HG03139 (cell line): ENCODE measurements around the gene UBE2D2.

Source experiments
- ATAC-seq: cut with Tn5 transposase; IDR thresholded peaks from one replicate; pipeline ENCODE4 v1.9.1; 2021; ENCODE audit not compliant: unreplicated experiment

The UBE2D2 gene

DNA sequence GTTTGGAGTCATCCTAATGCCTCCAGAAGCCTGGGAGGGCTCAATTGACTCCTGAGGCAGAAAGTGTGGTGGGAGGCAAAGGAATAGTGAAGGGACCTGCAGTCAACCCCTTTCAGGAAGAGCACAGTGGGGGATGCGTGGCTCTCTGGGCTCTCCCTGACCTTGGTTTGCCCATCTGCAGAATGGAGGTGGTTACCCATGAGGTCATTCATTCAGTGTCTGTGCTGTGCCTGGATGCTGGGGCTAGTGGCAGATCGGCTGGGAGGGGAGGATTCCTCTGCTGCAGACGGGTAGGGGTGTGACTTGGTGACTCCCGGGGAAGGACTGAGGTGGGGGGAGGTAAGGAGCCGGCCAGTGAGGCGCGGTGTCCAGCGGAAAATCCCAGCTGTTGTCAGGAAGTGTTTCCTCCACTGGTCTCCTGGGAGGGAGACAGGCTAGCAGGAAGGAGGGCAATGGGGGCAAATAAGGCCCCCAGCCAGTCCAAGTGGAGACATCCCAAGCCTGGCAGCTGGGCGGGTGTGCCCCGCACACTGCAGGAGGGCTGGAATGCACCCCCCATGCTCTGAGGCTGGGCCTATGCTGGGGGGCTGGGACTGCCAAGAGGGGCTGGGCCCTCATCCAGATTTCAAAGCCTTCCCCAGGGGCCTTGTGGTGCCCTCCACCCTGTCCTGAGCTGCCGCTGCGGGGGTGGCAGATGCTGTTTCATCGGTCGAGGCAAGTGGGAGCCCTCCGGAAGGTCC, 98.0 kb downstream of the UBE2D2 start:
- no peak for ATAC-seq

DNA sequence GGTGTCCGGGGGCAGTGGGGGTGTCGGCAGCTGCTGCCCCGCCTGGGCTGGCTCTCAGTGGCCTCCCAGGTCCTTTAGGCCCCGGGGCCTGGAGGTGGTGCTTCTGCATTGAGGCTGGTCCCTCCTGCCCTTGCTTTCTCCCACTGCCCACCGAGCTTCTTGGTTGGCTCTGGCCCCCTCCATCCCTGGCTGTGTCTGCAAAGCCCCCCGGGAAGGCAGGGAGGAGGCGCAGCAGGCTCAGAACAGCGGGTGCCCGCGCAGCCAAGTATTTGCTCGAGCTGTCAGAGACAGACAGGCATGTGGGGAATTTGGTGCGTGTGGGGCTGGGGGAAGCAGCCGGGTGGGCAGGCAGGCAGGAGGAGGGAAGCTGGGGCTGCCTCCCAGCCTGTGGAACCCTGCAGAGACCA, 98.6 kb downstream of the UBE2D2 start:
- ATAC-seq, result no peak

DNA sequence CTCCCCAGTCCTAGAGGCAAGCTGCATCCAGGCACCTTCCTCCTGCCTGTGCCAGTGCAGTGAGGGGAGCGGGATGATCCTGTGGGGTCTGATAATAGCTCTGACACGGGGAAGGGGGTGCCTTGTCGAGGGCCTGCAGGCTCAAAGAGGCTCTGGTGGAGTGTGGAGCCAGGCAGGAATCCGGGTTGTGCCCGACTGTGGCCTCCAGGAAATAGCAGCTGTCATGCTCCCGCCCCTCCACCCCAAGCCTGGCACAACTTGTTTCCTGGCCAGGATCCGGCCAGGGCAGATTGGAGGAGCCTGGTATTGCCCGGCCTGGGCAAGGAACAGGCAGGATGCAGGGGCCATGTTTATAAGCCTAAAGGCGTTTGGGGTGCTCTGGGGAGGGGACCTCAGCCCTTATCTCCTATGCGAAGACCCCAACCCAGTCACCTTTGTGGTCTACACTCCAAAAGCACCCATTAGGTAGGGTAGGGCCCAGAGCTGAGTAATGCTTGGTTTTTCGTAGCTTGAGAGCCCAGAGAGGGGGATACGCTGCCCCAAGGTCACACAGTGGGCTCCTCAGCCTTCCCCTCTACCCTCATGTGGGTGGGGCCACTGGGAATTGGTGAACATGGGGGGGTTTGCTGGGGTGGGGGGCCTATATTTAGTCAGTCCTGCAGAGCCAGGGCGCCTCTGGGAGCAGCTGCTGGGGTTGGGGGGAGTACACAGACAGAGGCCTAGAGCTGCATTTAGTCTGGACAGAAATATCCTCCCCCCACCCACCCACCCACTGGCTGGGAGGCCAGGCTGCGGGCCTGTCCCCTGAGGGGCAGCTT, 99.2 kb downstream of the UBE2D2 start:
- ATAC-seq, result no peak

- no peak for ATAC-seq
Observed at GRCh38 chr5:139660923-139661814, 100.0 kb downstream of the UBE2D2 start.

- no peak for ATAC-seq
Observed at GRCh38 chr5:139662617-139663016, 101.5 kb downstream of the UBE2D2 start.

GRCh38 chr5:139663207-139664085, 102.3 kb downstream of the UBE2D2 start:
- ATAC-seq, result no peak

DNA sequence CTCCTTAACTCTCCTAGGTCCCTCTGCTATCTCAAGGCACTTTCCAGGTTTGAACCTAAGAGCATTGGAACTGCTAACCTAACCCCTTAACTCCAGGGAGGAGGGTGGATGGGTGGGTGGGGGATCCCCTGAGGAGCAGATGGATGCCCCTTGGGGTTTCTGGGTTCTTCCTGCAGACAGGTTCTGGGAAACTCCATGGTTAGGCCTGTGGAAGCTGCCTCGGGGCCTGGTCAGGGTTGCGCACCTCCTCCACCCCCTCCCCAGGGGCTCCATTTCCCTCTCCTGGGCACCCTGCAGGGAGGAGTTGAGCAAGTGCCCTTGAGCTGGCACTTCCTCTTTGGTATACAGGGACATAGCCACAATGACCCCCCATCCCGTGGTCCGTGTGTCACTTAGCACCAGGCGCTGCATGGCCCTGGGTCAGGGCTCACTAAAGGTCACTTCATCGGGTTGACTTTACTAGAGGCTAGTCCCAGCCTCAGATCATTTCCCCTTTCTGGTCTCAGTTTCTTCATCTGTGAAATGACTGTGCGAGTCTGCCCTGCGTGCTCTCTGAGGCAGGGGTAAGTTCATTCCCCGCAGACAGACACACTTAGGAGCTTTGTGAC, 103.1 kb downstream of the UBE2D2 start:
- ATAC-seq, result no peak

DNA sequence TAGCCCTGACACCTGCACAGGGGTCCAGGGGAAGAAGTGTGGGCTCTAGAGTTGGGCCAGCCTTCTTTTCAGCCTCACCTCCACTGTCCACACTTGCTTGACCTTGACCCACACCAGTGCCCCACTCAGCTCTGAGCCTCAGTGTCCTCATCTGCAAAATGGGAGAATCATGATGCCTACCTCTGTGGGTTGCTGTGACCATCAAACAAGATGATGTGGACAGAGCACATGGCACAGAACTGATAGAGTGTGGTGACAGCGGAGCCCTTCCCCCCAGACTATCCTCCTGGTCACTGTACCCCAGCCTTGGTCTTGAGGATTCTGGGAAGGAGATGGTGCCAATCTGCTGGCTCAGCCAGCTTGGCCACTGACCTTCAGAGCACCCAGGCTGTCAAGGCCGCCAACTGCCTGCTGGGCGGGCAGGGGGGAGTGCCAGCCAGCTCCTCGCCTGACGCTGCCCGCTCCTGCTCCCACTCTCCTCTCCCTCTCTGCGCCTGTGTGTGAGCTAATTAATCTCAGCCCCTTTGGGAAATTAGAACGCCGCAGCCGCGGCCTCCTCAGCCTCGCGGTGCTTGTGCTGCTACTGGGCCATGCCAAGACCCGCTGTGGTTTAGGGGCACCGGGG, 103.7 kb downstream of the UBE2D2 start:
- no peak for ATAC-seq

- no peak for ATAC-seq
Observed at GRCh38 chr5:139665626-139666025, 104.5 kb downstream of the UBE2D2 start.

- no peak for ATAC-seq
Observed at GRCh38 chr5:139666551-139666950, 105.4 kb downstream of the UBE2D2 start.

- no peak for ATAC-seq
Observed at GRCh38 chr5:139667001-139667729, 106.0 kb downstream of the UBE2D2 start.

DNA sequence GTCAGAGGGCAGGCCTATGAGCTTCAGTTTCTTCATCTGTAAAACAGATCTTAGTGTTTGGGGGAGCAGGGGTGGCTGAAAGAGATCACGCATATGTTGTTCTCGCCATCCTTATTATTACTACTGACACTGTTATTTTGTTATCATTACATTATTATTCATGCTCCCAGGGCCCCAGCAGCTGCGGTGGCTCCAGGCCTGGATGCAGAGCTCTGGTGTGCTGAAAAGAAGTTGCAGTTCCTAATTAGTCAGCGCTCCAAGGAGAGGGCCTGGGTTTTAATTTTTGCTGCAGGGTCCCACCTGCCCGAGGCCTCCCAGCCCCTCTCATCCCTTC, 106.6 kb downstream of the UBE2D2 start:
- ATAC-seq, result no peak

DNA sequence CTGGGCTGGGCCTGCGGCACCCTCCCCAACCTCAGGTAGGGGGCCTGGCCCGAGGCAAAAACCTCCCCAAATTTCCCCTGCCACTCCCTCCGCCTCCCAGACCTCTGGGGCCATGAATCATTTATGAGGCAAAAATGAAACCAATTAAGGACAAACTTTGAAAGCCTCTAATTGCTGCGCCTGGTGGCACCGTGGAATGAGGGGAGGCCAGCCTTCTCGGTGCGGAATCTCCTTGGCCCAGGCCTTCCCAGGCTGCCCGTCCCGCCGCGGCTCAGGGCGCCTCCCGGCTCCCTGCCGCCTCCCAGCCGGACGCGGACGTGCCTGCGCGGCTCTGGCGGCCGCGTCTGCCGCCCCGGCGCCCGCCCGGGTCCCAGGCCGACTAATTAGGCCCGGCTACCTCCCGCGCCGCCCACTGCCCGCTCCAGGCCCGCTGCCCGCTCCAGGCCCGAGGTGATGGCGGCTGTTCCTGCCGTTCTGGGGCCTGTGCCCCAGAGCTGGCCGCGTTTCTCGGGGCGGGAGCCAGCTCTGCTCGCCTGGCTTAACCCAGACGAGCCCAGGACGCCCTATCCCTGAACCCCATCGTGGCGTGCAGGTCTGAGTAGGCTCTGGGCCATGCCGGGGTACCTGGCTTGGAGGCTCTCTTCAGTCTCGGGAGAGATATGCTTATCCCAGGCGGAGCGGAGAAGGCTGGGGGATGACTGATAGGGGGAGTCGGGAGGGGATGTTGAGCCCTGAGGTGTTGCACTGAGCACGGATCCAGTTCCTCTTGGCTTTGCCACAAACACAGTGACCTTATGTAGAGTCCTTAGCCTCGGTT, 107.1 kb downstream of the UBE2D2 start:
- no peak for ATAC-seq

DNA sequence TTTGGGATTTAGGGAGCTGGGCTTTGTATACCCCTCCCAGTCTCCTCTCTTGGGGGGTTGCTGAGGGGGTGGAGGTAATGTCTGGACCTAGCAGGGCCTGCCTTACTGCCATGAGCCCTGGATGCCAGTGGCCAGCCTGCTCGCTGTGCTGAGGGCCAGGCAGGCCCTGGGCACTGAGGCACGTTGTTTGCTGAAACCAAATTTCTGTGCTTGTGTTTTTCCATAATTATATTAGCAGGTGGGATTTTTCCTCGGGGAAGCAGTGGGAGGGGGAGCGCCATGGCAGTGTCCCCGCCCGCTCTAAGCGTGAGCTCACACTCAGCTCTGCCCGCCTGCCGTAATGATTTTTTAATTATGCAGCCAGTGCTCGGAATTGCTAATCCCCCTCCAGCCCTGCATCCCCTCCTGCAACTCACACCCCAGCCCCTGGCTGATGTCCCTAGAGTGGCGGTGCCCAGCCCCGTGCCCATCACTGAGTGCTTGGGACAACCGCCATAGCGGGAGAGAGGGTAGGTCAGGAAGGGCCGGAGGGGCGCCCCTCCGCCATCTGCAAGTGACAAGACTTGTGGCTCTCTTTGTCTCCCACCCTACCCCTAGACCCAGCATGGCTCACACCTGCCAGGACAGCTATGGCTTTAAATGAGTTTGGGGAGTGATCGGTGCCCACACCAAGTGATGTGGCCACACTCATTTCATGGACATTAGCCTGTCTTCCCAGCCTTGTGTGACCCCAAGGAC, 108.0 kb downstream of the UBE2D2 start:
- no peak for ATAC-seq

DNA sequence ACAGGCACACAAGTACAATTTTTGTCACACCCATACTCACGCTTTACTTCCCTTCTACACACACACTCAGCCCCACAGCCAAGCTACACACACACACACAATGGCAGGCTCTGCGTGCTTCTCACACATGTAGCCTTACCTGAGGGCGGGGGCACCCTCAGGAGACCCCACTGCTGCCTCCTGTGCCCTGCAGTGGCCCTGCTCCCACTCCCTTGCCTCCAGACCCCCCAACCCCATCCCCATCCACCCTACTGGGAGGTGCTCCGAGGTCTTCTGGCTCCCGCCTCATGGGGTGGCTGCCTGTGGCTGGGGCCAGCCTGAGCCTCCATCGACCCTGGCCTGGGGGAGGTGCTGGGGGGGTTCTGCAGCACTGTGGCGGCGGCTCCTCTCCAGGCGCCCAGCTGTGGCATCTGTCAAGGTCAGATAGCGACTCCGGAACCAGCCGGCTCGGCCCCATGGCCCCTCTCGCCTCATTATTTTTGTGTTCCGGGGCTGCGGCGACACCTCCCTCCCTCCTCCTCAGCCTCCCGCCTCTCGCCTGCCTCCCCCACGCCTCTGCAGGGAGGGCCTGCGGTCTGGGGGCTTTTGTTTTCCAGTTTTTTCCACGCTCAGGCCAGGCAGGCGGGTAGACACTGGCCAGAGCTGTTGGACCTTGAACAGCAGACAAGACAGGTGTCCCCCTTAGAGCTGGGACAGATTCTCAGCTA, 108.7 kb downstream of the UBE2D2 start:
- ATAC-seq, result peak; percentile 18

DNA sequence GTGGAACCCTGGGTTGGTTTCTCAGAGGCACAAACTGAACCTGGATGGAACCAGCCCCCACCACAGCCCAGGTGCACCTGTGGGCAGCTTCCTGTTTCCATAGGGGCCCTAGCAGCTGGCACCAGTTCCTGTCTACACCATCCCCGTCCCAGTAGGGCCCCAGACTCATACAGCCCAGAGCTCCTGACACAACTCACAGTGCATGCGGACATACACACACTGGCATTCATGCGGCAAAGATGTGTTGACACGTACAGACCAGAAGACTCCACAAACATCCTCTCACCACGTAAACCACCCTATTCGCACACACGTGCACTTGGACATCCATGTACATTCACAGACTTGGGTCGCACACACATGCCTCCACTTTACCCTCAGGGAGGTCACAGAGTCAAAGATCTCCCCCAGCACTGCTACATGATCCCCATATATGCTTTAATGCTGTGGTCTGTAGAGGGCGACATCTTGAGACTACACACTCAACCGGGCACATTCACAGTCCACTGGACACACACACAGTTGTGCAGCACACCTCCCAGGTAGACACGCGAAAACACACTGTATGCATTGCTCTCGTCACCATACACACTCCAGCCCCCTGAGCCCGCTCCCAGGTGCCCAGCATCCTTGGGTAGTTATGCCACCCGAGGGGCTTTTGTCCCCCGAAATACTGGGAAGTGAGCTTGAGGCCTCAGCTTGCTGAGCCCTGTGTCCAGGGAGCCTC, 109.4 kb downstream of the UBE2D2 start:
- ATAC-seq, result peak; percentile 37
